Measurements from ENCODE around the gene BANF2. TPM values are rescaled to one million over a fixed set of nuclear protein-coding genes. Genes with fewer than 3 reads are reported as not detected.

The BANF2 gene
- total and polyA plus RNA-seq, 2 of the 13 experiments (the other 11 are each of a cell fraction or from before 2014, with no cell fraction given): 0.35 TPM; not detected in 1

- TF ChIP-seq PRPF4 (IDR thresholded peaks at IDR 0.05; ENCODE audit: low read depth, low read length, poor library complexity, severe bottlenecking) (no peak), KAT8 (CRISPR knock-in tag; IDR thresholded peaks at IDR 0.05) (peak; percentile 91), ZNF761 (CRISPR knock-in tag; conservative IDR thresholded peaks at IDR 0.05) (peak; percentile 82; the same call in 1 of the 2 replicates), RBAK (CRISPR knock-in tag; IDR thresholded peaks at IDR 0.05) (no peak), SAP130 (CRISPR knock-in tag; IDR thresholded peaks at IDR 0.05; ENCODE audit: low read depth) (peak; percentile 98), NR3C1 (CRISPR knock-in tag; IDR thresholded peaks at IDR 0.05) (no peak), XRCC5 (optimal IDR thresholded peaks at IDR 0.05; ENCODE audit: low read length) (peak; percentile 94), ZNF317 (CRISPR knock-in tag; IDR thresholded peaks at IDR 0.05) (peak; percentile 90), ZNF142 (CRISPR knock-in tag; IDR thresholded peaks at IDR 0.05) (peak; percentile 75; the same call in 1 of the 2 replicates)
- TF ChIP-seq, protein P1, sequence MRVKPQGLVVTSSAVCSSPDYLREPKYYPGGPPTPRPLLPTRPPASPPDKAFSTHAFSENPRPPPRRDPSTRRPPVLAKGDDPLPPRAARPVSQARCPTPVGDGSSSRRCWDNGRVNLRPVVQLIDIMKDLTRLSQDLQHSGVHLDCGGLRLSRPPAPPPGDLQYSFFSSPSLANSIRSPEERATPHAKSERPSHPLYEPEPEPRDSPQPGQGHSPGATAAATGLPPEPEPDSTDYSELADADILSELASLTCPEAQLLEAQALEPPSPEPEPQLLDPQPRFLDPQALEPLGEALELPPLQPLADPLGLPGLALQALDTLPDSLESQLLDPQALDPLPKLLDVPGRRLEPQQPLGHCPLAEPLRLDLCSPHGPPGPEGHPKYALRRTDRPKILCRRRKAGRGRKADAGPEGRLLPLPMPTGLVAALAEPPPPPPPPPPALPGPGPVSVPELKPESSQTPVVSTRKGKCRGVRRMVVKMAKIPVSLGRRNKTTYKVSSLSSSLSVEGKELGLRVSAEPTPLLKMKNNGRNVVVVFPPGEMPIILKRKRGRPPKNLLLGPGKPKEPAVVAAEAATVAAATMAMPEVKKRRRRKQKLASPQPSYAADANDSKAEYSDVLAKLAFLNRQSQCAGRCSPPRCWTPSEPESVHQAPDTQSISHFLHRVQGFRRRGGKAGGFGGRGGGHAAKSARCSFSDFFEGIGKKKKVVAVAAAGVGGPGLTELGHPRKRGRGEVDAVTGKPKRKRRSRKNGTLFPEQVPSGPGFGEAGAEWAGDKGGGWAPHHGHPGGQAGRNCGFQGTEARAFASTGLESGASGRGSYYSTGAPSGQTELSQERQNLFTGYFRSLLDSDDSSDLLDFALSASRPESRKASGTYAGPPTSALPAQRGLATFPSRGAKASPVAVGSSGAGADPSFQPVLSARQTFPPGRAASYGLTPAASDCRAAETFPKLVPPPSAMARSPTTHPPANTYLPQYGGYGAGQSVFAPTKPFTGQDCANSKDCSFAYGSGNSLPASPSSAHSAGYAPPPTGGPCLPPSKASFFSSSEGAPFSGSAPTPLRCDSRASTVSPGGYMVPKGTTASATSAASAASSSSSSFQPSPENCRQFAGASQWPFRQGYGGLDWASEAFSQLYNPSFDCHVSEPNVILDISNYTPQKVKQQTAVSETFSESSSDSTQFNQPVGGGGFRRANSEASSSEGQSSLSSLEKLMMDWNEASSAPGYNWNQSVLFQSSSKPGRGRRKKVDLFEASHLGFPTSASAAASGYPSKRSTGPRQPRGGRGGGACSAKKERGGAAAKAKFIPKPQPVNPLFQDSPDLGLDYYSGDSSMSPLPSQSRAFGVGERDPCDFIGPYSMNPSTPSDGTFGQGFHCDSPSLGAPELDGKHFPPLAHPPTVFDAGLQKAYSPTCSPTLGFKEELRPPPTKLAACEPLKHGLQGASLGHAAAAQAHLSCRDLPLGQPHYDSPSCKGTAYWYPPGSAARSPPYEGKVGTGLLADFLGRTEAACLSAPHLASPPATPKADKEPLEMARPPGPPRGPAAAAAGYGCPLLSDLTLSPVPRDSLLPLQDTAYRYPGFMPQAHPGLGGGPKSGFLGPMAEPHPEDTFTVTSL (CRISPR knock-in tag; IDR thresholded peaks at IDR 0.05; ENCODE audit: borderline replicate concordance): peak; percentile 98
- TF ChIP-seq, protein P2, sequence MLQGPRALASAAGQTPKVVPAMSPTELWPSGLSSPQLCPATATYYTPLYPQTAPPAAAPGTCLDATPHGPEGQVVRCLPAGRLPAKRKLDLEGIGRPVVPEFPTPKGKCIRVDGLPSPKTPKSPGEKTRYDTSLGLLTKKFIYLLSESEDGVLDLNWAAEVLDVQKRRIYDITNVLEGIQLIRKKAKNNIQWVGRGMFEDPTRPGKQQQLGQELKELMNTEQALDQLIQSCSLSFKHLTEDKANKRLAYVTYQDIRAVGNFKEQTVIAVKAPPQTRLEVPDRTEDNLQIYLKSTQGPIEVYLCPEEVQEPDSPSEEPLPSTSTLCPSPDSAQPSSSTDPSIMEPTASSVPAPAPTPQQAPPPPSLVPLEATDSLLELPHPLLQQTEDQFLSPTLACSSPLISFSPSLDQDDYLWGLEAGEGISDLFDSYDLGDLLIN (CRISPR knock-in tag; IDR thresholded peaks at IDR 0.05; ENCODE audit: borderline replicate concordance): peak; percentile 76; the same call in 1 of the 2 replicates
Observed at GRCh38 chr20:17684077-17684888, 15.5 kb upstream of the BANF2 start (continued).

Data from HepG2 (cell line).